CD4-positive, alpha-beta T cell treated with Interleukin-15 for 4 hours (primary cell): ENCODE measurements around the gene PTK7.

Experiments used
- DNase-seq: peaks from one replicate; pipeline ENCODE4 v3.0.0-alpha.2; 2020; ENCODE audit warnings: low spot score

PTK7 gene

GRCh38 chr6:43180985-43181384 lies 104.9 kb downstream of the PTK7 start:
- DNase-seq, result no peak

- no peak for DNase-seq
Measured at GRCh38 chr6:43181621-43181941, 105.5 kb downstream of the PTK7 start.

- DNase-seq, result peak; percentile 78
Measured at GRCh38 chr6:43181942-43182860, 106.1 kb downstream of the PTK7 start, which contains the start of gene CUL9. CUL9 (plus strand) TSS chr6:43182196; CDS start chr6:43184311, 2,115 bp downstream.

GRCh38 chr6:43183441-43183840 lies 107.3 kb downstream of the PTK7 start:
- no peak for DNase-seq

GRCh38 chr6:43184268-43184985 lies 108.3 kb downstream of the PTK7 start:
- no peak for DNase-seq

GRCh38 chr6:43185391-43185985 lies 109.4 kb downstream of the PTK7 start:
- peak; percentile 31 for DNase-seq

- DNase-seq, result no peak
Measured at GRCh38 chr6:43186019-43186418, 109.9 kb downstream of the PTK7 start.

- no peak for DNase-seq
Measured at GRCh38 chr6:43186706-43187105, 110.6 kb downstream of the PTK7 start.

GRCh38 chr6:43187821-43188220 lies 111.7 kb downstream of the PTK7 start:
- no peak for DNase-seq

- no peak for DNase-seq
Measured at GRCh38 chr6:43188426-43188825, 112.3 kb downstream of the PTK7 start.

GRCh38 chr6:43189776-43190304 lies 113.7 kb downstream of the PTK7 start:
- DNase-seq, result no peak

GRCh38 chr6:43192911-43193310 lies 116.8 kb downstream of the PTK7 start:
- DNase-seq, result no peak

- no peak for DNase-seq
Measured at GRCh38 chr6:43193929-43194328, 117.8 kb downstream of the PTK7 start.

- no peak for DNase-seq
Measured at GRCh38 chr6:43196337-43196736, 120.2 kb downstream of the PTK7 start.

- no peak for DNase-seq
Measured at GRCh38 chr6:43199912-43200311, 123.8 kb downstream of the PTK7 start.

- no peak for DNase-seq
Measured at GRCh38 chr6:43200541-43200940, 124.4 kb downstream of the PTK7 start.

GRCh38 chr6:43202451-43202850 lies 126.3 kb downstream of the PTK7 start:
- no peak for DNase-seq

- no peak for DNase-seq
Measured at GRCh38 chr6:43203029-43203717, 127.1 kb downstream of the PTK7 start.

- no peak for DNase-seq
Measured at GRCh38 chr6:43203718-43204095, 127.6 kb downstream of the PTK7 start.

GRCh38 chr6:43204271-43205105 lies 128.4 kb downstream of the PTK7 start:
- DNase-seq, result no peak

- no peak for DNase-seq
Measured at GRCh38 chr6:43205849-43206248, 129.7 kb downstream of the PTK7 start.
